OCI-LY1 (cell line): ENCODE measurements around the gene RUSC1.

ENCODE experiments used
- H2AFZ ChIP-seq: fragments of 200-600 bp; sonication (generic), shearing (Covaris generic); 2 replicates; pipeline ENCODE4 v1.6.0; 2014; ENCODE audit warnings: antibody characterized with exemption, mild to moderate bottlenecking, low read length
- H3F3A ChIP-seq: fragments of 200-600 bp; sonication (generic), shearing (Covaris generic); 2 replicates; pipeline ENCODE4 v1.6.0; 2014; ENCODE audit warnings: mild to moderate bottlenecking, antibody characterized with exemption, low read length, moderate library complexity; ENCODE audit not compliant: insufficient read depth
- H3K27ac ChIP-seq: fragments of 200-600 bp; sonication (generic); 2 replicates; pipeline ENCODE4 v1.5.1; 2014; ENCODE audit warnings: low read length, mixed run types, mild to moderate bottlenecking, low read depth; ENCODE audit not compliant: poor library complexity, severe bottlenecking
- H3K27me3 ChIP-seq: fragments of 200-600 bp; sonication (generic); 2 replicates; pipeline ENCODE4 v1.6.0; 2014; ENCODE audit warnings: antibody characterized with exemption, mild to moderate bottlenecking, low read length, moderate library complexity; ENCODE audit not compliant: insufficient read depth
- H3K36me3 ChIP-seq: fragments of 200-600 bp; sonication (generic); 2 replicates; pipeline ENCODE4 v1.6.1; 2014; ENCODE audit warnings: mild to moderate bottlenecking, antibody characterized with exemption, low read length, moderate library complexity, mixed read lengths; ENCODE audit not compliant: insufficient read depth
- H3K4me1 ChIP-seq: fragments of 200-600 bp; sonication (generic); 2 replicates; pipeline ENCODE4 v1.5.1; 2014; ENCODE audit warnings: mild to moderate bottlenecking, low read length, moderate library complexity; ENCODE audit not compliant: insufficient read depth, severe bottlenecking
- H3K4me2 ChIP-seq: fragments of 200-600 bp; sonication (generic), shearing (Covaris generic); 2 replicates; pipeline ENCODE4 v1.6.1; 2014; ENCODE audit warnings: low read length
- H3K4me3 ChIP-seq: fragments of 200-600 bp; sonication (generic); 2 replicates; pipeline ENCODE4 v1.5.1; 2014; ENCODE audit warnings: low read length, low read depth, mild to moderate bottlenecking, mixed read lengths; ENCODE audit not compliant: poor library complexity, severe bottlenecking
- H3K79me2 ChIP-seq: fragments of 200-600 bp; shearing (Covaris generic); 2 replicates; pipeline ENCODE4 v1.6.1; 2016; ENCODE audit warnings: mixed run types, low read length, mixed read lengths; ENCODE audit not compliant: insufficient read depth
- H3K9ac ChIP-seq: fragments of 200-600 bp; sonication (generic), shearing (Covaris generic); 2 replicates; pipeline ENCODE4 v1.6.1; 2014; ENCODE audit warnings: mild to moderate bottlenecking, low read length, mixed read lengths
- H3K9me2 ChIP-seq: fragments of 200-600 bp; sonication (generic), shearing (Covaris generic); 2 replicates; pipeline ENCODE4 v1.6.1; 2014; ENCODE audit warnings: low read depth, mild to moderate bottlenecking, low read length, mixed read lengths
- H3K9me3 ChIP-seq: fragments of 200-600 bp; shearing (Covaris generic); 2 replicates; pipeline ENCODE4 v1.6.1; 2014; ENCODE audit warnings: low read length, mixed read lengths
- H4K20me1 ChIP-seq: fragments of 200-600 bp; sonication (generic), shearing (Covaris generic); 2 replicates; pipeline ENCODE4 v1.6.0; 2016; ENCODE audit warnings: mild to moderate bottlenecking, low read length; ENCODE audit not compliant: insufficient read depth
- EZH2 ChIP-seq: fragments of 200-600 bp; sonication (generic), shearing (Covaris generic); IDR thresholded peaks from 2 replicates; pipeline ENCODE4 v1.8.0; 2017; ENCODE audit warnings: borderline replicate concordance, mixed run types, mild to moderate bottlenecking, antibody characterized with exemption, low read length, moderate library complexity, mixed read lengths
- TF ChIP-seq, protein P1 (sequence below): fragments of 200-600 bp; sonication (generic), shearing (Covaris generic); IDR thresholded peaks from 2 replicates; pipeline ENCODE4 v1.5.1; 2017; ENCODE audit warnings: mild to moderate bottlenecking, antibody characterized with exemption, low read length, moderate library complexity, mixed read lengths

Gene RUSC1

DNA sequence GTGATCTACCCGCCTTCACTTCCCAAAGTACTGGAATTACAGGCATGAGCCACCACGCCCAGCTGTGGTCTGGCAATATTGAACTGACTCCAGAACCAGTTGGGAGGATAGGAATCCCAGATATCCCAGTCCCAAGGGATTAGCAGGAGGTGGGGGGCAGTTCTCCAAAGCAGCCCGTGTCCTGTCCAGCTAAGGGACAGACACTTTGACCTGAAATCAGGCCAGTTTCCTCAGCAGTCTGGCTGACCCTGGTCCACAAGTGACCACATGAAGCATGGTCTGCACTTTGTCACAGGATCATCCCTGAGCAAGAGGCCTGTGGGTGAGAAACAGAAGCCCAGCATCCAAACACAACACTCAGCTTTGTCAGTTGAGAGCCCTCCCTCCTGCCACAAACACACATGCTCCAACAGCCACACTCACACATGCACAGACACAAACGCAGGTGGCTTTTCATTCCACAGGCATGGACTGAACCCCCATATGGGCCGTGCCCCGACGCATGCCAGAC lies 14.8 kb upstream of the RUSC1 start:
- peak overlapping the region; percentile 4 for H3K27ac ChIP-seq
- no peak overlapping the region for H3K4me2 ChIP-seq
- H3K9ac ChIP-seq, result no peak overlapping the region
- peaks cover 21% of the 10 kb centered on the region for H3K79me2 ChIP-seq
- H3F3A ChIP-seq, result no peaks in the 10 kb centered on the region
- H3K9me2 ChIP-seq, result no peaks in the 10 kb centered on the region
- H4K20me1 ChIP-seq, result no peaks in the 10 kb centered on the region
- H3K36me3 ChIP-seq, result peaks cover 19% of the 10 kb centered on the region
- H3K4me1 ChIP-seq, result peaks cover 35% of the 10 kb centered on the region
- H3K4me3 ChIP-seq, result no peak overlapping the region
- H2AFZ ChIP-seq, result no peak overlapping the region
- no peaks in the 10 kb centered on the region for H3K27me3 ChIP-seq
- TF ChIP-seq, protein P1, sequence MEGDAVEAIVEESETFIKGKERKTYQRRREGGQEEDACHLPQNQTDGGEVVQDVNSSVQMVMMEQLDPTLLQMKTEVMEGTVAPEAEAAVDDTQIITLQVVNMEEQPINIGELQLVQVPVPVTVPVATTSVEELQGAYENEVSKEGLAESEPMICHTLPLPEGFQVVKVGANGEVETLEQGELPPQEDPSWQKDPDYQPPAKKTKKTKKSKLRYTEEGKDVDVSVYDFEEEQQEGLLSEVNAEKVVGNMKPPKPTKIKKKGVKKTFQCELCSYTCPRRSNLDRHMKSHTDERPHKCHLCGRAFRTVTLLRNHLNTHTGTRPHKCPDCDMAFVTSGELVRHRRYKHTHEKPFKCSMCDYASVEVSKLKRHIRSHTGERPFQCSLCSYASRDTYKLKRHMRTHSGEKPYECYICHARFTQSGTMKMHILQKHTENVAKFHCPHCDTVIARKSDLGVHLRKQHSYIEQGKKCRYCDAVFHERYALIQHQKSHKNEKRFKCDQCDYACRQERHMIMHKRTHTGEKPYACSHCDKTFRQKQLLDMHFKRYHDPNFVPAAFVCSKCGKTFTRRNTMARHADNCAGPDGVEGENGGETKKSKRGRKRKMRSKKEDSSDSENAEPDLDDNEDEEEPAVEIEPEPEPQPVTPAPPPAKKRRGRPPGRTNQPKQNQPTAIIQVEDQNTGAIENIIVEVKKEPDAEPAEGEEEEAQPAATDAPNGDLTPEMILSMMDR, result no peak
- TF ChIP-seq EZH2, result no peak
- no peaks in the 10 kb centered on the region for H3K9me3 ChIP-seq

DNA sequence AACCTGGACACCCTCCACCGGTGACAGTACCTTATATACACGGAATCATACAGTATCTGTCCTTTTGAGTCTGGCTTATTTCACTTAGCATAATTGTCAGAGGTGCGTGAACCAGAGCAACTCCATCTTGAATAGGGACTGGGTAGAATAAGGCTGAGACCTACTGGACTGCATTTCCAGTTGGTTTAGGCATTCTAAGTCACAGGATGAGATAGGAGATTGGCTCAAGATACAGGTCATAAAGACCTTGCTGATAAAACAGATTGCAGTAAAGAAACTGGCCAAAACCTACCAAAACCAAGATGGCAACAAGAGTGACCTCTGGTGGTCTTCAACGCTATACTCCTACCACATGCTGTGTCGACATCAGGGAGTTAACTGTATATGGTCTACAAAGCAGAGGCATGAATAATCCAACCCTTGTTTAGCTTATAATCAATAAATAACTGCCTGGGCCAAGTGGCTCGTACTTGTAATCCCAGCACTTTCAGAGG lies 13.4 kb upstream of the RUSC1 start:
- Histone ChIP-seq H4K20me1 (no peaks in the 10 kb centered on the region), H3K36me3 (peaks cover 31% of the 10 kb centered on the region), H3K27ac (peak overlapping the region; percentile 96), H3K79me2 (peaks cover 24% of the 10 kb centered on the region), H3K9me2 (no peaks in the 10 kb centered on the region), H3K9ac (peak overlapping the region; percentile 67; the same call in 1 of the 2 replicates), H3K27me3 (no peaks in the 10 kb centered on the region), H3K4me1 (peaks cover 44% of the 10 kb centered on the region), H3K9me3 (no peaks in the 10 kb centered on the region), H3K4me2 (peak overlapping the region; percentile 90; the same call in 1 of the 2 replicates), H3F3A (no peaks in the 10 kb centered on the region), H2AFZ (no peak overlapping the region), H3K4me3 (peak overlapping the region; percentile 100)
- TF ChIP-seq, protein P1, result peak; percentile 64
- no peak for TF ChIP-seq EZH2

DNA sequence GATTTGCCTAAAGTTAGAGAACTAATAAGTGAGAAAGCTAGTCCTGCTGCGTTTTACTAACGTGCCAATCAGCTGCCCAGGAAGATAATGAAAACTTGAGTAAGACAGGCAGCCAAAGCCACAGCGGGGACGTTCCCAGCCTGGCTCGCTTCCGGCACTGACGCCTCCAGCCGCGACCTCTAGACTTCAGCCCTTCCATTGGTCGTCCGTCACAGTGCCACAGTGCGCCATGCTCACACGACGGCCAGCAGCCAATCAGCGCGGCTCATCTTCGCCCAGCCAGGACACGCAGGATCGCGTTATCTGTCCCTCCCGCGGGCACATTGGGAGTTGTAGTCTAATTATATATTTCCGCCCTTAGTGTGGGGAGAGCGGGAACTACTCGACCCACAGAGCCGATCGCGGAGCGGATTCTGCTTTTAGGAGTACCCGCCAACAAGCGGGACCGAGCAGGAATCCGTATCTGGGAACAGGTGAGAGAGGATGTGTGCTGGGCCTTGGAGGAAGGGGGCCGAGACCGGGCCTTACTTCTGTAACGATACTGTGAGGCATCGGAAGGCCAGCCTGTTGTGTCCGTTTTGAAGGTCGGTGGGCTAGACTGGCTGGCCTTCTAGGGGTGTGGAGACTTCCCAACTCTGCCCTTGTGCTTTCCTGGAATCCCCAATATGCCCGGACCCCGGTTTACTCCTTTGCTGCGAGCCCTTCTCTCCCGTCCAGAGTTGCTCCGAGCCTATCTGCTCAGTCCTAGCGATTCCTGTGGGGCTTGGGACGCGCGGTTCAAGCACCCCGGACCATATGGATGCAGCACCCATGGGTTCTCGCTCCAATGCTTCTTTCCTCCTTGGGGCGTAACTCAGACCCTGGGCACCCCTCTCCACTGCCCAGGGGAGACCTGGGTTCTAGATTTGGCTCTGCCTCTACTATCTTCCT lies 11.9 kb upstream of the RUSC1 start, which contains the start of gene FDPS:
Gene FDPS (plus strand): TSS at position 374 of the 930 bp plus-strand sequence. CDS start 924 bp downstream, outside the sequence.
- H3K27me3 ChIP-seq, result no peaks in the 10 kb centered on the region
- H3K36me3 ChIP-seq, result peaks cover 44% of the 10 kb centered on the region
- H3K4me2 ChIP-seq, result peak within 1 kb of the TSS; percentile 90
- no peaks in the 10 kb centered on the region for H3K9me2 ChIP-seq
- no peaks in the 10 kb centered on the region for H3F3A ChIP-seq
- peak within 1 kb of the TSS; percentile 100 for H3K9ac ChIP-seq
- H2AFZ ChIP-seq, result no peak within 1 kb of the TSS
- H3K79me2 ChIP-seq, result peaks cover 24% of the 10 kb centered on the region
- no peaks in the 10 kb centered on the region for H4K20me1 ChIP-seq
- peaks cover 44% of the 10 kb centered on the region for H3K4me1 ChIP-seq
- H3K4me3 ChIP-seq, result peak within 1 kb of the TSS; percentile 100
- peak within 1 kb of the TSS; percentile 96 for H3K27ac ChIP-seq
- no peaks in the 10 kb centered on the region for H3K9me3 ChIP-seq
- no peak for TF ChIP-seq EZH2
- TF ChIP-seq, protein P1, result no peak
